ENCODE measurements around the gene MAPK7.
A peak's percentile ranks its signal among the peaks of the same experiment; 100 is the strongest.

MAPK7 gene

DNA sequence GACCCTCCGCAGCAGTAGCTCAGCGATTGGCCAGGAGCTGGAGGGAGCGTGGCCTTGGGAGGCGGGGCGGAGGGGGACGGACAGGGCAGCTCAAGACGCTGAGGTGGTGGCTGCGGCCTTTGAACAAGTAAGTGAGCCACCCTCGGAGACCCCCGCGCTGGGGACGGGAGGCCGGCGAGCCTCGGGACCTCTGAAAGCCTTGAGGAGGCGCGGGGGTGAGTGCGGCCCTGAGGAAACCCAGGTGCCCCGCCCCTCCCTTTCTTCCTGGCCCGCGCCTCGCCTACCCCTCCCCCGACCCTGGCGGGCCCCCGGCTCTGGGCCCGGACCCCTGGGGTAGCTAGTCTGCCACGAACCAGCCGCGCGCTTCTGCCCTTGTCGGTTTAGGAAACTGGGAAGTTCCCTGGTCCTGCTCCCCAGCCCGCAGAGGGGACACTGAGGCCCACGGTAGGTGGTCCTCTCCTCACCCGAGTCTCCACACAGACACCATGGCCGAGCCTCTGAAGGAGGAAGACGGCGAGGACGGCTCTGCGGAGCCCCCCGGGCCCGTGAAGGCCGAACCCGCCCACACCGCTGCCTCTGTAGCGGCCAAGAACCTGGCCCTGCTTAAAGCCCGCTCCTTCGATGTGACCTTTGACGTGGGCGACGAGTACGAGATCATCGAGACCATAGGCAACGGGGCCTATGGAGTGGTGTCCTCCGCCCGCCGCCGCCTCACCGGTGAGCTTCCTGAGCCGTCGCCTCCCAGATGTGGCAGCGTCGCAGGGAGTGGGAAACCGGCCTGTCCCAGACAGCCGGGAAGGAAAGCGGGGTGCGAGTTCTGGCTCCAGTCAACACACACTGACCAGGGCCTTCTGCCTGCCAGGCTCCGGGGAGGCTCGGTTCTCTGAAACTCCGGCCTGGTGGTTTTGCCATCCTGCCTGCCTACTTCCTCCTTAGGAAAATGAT is at the start of gene MAPK7:
Gene MAPK7 (plus strand): TSS at position 83 of the 945 bp plus-strand sequence. CDS start 403 bp downstream, at position 486.
- DNase-seq: no peak

DNA sequence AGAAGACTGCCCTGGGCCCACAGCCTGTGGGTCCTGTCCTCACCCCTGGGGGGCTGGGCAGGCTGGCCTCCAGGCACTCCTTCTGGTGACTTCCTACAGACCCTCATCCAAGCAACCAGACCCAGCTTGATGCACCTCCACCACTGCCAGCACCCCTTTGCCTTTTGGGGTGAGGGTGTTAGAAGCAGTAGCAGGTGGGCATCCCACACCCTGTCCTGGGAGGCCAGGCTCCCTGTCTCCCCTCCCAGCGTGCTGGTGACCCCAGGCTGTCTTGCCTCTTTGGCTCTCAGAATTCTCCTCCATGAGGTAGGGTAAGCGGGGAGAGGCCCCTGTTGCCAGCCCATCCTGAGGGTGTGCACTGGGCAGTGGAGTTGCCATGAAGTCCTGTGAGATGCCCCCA is 49.2 kb upstream of the MAPK7 start:
- DNase-seq: no peak

DNA sequence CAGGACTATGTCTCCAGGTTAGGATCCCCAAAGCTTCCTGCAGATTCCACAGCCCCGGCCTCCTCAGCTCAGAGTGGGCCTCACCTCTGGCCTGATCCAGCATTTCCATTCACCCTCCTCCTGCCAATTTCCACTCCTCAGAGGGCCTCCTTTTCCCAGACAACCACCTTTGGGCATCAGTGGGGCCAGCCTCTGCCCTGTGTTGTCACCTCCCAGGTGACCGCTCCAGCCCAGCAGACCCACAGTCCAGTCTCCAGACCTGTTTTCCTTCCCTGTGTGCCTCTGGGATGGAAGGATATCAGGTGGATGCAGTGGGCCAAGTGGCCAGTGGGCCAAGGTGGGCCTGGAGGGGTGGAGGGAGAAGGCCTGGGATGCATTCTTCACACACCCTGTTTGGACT is 48.5 kb upstream of the MAPK7 start:
- no peak for DNase-seq

DNA sequence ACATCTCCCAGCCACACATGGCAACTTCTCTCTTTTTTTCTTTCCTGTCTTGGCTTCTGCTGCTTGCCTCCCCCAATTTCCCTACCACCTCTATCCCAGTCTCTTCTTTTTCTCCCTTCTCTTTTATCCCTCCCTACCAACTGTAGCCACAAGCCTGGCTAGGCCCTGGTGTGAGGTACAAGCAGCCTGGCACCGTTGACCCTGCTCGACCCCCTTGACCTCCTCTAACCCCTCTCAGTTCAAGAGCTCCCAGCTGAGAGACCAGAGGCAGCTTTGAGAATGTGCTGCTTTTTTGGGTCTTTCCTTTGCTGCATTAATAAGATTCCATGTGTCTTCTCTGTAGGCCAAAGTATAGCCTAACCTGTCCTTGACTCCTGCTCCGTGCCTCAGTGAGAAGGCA is 48.0 kb upstream of the MAPK7 start:
- no peak for DNase-seq

DNA sequence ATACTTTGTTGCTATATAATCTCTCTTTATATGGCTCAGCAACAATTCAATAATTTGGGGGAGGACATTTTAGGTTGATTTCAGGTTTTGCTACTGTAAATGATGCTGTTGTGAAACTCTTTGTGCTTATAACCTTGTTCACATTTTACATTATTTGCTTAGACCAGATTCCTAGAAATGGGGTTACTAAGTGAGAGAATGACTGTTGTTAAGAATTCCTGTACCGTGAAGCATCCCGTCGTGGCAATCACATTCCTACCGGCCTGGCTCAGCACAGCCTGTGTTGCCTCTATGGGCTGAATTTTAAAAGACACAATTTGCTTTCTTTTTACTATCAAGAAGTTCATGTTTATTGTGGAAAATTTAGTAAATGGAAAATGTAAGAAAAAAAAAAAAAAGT is 47.2 kb upstream of the MAPK7 start:
- no peak for DNase-seq

DNA sequence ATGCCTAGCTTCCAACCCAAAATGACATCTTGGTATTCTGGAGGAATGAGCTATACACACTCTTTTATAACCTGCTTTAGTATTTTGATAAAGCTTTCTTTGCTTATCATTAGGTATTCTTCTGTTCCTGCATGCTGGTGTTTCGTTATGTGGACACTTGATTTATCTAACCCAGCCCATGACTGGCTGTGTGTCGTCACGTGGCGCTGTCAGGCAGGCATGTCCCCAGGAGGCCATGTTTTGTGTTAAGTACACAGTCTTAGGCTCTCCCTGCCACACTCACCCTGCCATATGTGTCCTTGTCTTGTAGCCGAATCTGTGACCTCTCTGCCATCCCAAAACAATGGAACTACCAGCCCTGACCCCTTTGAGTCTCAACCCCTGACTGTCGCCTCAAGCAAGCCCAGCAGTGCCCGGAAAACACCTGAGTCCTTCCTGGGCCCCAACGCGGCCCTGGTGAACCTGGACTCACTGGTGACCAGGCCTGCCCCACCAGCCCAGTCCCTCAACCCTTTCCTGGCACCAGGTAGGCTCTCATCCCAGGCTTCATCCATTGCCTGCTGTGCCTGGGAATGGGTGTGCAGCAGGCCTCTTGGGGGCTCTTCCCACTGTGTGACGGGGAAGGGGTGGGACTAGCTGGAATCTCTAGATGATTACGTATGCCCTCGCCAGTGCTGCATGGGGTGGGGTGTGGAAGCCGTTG is 46.6 kb upstream of the MAPK7 start:
- no peak for DNase-seq

DNA sequence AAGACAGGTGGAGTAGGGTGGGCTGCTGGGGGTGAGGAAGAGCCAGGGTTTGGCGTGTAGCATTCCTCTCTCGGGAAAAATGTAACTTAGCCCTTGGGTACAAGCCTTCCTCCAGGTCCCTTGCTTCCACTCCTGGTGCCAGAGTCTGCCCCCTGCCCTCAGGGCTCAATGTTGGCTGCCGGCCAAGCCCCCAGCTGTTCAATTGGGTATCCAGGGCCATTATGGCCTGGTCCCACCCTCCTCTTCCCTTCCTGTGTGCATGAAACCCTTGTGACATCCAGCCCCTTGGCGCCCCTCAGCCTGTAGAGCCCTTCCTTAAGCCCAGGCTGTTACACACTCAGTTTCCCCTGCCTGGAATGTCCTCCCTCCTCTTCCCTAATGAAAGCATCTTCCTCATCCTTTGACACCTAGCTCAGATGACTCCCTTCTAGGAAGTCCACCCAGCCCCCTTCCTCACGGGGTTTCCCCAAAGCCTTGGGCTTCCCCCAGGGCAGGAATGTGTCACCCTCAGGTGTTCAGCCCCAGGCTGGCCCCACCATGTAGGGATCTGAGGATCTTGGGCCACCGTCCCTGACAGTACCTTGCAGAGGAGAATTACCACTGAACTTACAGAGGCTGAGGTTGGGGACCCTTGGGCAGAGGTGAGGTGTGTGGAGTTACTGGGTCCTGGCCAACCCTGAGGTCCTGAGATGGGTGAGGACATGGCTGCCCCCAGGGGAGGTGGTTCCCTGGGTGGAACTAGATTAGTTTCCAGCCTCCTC is 45.7 kb upstream of the MAPK7 start:
- no peak for DNase-seq

DNA sequence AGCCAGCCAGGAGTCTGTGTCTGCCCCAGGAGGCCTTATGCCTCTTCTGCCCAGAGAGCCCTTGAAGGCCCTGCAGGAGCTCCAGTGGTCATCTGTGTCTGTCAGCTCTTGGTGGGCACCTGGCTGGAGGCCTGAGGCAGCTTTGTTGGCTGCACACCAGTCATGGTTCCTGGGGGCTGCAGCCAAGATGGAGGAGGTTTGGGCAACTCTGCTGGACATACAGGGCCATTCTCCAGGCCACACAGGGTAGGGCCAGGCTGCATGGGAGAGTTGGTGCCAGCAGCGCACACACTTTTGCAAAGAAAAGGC is 45.2 kb upstream of the MAPK7 start:
- DNase-seq: no peak

DNA sequence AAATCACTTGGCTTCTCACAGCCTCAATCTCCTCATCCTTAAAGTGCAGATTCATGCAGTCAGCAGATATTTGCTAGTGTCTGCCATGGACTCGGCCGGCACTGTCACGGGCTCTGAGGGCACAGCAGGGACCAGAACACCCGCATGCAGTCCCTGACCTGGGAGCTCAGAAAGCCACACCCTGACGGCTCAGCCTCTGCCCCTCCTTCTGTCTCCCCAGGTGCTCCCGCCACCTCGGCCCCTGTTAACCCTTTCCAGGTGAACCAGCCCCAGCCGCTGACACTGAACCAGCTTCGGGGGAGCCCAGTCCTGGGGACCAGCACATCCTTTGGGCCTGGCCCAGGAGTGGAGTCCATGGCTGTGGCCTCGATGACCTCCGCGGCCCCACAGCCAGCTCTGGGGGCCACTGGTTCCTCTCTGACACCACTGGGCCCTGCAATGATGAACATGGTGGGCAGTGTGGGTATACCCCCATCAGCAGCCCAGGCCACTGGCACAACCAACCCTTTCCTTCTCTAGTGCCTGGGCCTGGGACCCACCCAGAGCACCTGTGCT is 44.5 kb upstream of the MAPK7 start:
- DNase-seq: no peak

DNA sequence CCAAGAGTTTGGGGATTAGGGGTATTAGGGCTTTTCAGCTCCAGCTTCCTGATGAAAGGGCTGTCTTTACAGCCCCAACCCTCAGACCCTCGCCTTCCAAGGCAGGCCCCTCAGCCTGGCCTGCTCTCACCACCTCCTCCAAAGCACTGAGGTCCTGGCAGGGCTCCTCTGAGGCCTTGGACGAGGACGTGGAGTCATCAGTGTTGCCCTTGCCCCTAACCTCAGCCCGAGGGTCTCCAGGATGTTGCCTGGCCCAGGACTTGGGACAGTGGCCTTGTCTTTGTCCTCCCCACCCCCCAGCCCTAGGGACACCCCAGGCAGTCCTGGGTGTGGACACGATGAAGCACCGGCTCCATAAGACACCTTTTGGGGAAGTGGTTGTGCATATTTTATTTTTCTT is 44.0 kb upstream of the MAPK7 start:
- DNase-seq: no peak

DNA sequence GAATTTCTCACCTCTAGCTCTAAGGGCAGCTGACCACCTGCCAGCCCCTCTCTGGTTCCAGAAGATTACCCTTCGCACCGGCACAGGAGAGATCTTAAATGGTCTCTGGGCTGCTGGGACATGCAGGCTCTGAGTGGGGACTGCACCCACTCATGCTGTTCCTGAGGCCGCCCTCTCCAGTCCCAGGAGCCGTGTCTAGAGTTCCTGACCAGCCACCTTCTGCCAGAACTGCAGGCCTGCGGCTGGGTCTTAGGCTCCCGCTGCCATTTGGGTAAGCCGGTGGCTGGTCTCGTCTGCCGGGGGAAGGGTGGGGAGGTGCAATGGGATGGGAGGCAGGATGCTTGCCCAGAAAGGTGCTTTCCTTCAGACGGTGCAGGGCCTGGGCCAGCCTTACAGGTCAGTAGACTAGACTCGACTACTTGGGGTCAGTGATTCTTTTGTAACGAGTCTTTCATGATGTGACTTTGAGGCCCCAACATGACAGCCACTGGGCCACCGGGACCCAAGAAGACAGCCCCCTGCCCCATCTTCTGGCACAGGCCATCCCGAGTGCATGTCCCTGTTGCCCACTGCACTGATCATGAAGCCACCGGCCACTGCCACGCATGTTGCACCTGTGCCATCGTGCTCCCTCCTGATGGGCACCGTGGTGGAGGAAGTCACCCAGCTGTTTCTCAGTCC is 42.2 kb upstream of the MAPK7 start:
- no peak for DNase-seq

DNA sequence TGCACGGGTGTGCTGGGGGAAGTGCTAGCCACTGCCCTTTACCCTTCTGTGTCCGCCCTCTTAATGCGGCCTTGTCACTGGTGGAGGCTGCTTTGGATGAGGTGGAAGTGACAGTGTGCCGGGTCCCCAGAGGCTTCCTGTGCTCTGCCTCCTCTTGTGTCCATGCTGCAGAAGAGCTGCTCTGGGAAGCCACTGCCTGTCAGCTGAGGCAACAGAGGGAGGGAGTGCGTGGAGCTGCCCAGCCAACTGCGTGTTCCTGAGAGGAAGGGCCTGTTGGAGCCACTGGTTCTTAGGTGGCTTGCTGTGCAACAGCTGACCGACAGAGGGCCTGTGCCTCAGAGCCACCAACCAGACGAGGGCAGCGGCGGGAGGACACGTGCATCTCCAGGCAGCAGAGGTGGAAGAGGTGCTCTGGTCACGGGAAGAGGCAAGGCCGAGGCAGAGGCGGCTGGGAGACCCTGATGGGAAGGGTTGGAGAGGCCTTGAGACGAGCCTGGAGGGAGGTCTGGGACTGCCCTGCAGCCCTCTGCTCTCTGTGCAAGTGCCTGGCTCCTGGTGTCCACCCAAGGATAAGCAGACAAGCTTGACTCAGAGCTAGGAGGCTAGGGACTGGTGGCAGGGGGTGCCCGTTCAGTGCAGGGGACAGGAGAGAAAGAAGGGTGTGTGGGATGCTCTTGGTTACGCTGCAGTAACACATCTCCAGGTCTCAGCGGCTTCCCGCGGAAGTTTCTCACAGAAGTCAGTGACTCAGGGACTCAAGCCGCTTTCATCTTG is 41.2 kb upstream of the MAPK7 start:
- DNase-seq: no peak

DNA sequence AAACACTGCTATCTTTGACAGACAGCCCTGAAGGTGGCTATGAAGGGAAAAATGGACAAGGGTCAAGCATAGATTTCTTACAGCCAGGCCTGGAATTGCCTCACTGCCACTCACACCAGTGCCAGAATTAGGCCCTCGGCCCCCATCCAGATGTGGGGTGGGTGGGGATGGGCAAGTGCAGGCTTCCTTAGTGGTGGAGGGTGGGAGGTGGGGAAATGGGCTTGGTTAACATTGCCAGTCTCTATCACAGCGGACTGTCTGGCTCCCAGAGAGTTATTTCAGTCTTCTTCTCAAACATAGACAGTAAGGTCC is 40.6 kb upstream of the MAPK7 start:
- no peak for DNase-seq

DNA sequence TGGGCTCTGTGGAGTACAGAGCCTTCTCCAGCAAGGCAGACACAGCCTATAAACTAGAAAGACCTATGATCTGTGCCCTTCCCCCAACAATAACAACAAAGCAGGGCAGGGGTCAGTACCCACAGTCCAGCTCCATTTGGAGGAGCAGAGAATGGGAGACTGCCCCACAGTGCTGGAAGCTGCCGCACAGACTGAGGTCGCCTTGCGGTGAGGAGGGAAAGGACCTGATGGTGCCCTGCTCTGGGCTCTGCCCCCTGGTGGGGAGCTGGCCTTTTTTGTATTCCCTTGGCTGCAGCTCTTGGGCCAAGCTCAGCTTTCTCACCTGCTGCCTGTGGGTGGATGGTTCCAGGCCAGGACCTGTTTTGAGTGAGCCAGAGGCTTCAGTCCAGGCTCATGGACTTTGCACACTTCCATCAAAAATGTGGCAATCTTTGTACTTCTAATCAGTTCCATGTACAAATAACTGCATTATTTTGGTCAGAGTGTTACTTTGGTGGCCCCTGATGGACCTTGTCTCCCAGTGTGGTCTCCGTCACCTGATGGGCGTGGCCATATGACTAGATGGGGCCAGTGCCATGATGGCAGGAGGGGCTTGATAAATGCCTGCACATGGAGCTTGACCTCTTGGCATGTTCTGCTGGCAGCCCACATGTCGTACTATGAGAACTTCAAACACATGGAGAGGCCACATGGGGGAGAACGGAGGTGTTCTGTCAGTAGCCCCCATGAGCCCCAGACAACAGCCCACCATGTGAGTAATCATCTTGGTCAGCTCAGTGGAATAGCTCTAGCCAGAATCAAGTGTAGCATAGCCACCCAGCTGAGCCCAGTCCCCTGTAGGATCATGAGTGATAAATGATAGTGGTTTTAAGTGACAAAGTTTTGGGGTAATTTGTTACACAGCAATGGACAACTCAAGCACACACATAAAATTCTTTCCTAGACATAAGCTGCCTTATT is 40.0 kb upstream of the MAPK7 start:
- DNase-seq: peak; percentile 32 to 64 (median 50)

DNA sequence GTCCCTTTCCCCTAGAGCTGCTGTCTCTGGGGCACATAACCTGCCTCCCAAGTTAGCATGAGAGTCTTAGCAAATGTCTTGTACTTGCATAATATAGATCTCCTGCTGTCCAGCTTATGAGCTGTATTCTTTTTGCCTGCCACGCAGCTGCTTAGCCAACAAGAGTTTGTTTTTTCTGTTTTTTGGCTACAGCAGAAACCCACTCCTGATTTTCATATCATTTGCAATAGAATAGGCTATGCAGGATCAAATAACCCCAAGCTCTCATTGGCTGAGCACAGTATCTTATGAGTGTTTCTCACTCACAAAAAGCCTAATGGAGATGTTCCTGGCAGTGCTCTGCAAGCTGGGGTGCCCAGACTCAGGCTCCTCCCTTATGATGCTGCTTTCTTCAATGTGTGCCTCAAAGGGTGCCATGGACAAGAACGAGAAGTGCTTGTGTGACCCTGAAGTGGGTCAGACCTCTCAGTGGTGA is 38.9 kb upstream of the MAPK7 start:
- DNase-seq: no peak

DNA sequence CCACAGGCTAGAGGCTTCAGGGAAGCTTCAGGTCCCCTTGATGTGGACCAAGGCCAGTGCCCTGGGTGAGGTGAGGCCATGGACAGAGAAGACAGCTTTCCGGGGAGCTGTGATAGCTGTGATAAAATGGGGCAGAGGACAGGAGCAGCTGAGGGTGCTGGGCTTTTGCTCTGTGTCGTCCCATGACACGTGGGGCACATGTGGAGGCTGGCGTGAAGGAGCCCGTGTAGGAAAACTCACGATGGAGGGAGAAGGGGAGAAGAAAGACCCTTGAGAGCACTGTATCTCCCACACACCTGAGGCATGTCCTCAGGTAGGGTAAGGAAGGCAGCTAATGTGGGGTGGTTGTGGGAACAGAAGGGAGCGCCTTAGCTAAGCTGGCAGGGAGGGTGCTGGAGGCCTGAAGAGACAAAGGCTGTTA is 37.1 kb upstream of the MAPK7 start:
- DNase-seq: no peak

DNA sequence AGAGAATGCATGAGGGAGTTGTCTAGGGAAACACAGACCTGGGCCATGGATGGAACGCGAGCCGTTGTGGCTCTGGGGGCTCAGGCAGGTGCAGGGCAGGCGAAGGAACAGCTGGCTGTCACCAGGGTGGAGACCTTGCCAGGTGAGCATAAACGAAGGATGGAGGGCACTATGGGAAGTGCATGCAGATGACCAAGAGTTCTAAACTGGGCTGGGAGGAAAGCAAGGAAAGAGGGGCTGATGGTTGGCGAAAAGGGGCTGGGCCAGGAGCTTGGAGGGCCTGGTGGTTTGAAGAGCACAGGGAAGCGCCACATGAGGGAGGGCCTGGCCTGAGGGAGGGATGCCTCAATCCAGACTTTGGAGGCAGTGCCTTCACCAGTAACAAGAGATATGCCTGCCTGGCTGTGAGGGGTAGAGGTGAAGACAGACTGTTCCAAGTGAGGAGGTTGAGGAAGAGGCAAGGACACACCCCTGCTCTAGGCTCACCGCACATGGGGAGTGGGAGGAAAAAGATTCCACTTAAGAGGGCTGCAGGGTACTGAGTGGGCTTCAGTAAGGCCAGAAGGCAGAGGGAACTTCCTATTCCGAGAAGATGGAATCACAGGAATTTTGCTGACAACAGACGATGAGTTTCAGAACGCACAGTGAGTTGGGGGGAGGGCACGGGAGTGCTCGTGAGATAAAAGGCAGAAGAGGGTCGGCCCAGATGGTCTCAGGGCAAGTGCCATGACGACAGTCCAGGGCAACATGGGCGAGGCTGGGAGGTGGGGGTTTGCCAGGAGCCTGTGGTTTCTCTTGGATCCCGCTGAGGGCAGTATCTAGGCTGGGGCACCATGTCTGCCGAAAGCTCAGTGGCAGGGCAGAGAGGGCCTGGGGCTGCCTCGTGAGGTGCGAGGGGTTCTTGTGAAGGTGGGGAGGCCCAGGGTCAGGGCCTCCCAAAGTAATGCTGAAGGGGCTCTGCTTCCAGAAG is 36.4 kb upstream of the MAPK7 start:
- no peak for DNase-seq

DNA sequence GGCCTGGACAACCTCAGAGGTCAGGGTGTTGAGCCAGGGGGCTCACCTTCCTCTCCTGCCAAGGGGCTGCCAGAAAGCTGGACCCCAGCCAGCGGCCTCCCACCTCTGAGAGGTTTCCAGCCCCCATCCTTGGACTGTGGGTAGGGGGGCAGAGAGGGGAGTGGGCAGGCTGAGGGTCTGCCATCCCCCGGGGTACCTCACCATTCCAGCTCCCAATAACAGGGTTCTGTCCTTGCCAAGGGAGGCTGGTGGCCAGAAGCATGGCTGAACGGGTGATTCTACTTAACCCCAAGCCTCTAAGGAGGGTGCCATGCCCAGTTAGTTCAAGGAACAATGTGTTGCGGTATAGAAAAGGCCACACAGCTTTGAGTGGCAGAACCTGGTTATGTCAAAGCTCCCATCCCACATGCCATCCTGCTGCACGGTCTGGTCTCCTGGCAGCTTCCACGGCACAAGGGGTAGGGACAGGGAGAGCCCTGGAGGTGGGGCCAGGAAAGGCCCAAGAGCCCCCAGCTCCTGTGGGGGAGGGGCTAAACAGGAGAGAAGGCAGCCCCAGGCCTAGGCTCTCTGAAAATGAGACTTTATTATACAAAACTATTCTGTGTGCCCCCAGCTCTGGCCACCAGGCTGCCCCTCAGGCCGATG is 35.6 kb upstream of the MAPK7 start:
- DNase-seq: no peak

DNA sequence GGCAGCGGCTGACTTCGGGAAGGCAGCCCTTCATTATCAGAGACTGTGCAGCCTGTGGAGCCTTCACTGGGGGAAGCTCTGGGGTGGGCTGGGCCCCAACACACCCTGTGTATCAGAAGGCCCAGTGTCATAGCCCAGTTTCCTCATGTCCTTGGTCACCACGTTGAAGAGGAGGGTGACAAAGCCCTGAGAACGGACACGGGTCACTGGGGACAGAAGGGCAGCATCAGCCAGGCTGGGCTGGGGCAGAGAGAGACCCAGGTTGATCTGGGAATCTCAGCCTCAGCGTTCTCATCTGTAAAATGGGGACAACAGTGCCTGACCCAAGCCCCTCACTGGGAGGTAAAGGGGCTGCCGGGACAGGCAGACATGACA is 35.1 kb upstream of the MAPK7 start:
- DNase-seq: no peak

All from stimulated activated naive CD4-positive, alpha-beta T cell (primary cell).